GM18511 (cell line): Measurements from ENCODE around the gene ERP27.

Source experiments
- ATAC-seq: cut with Tn5 transposase; IDR thresholded peaks from one replicate; pipeline ENCODE4 v1.9.1; 2021; ENCODE audit warnings: mild to moderate bottlenecking, moderate library complexity; ENCODE audit not compliant: unreplicated experiment

Gene ERP27

GRCh38 chr12:14938301-14938700 is at the start of gene ERP27:
Gene ERP27 (minus strand): TSS chr12:14938537. CDS start chr12:14938508, 29 bp downstream.
- ATAC-seq, result no peak

GRCh38 chr12:14988035-14988434 is 49.7 kb upstream of the ERP27 start:
- no peak for ATAC-seq

DNA sequence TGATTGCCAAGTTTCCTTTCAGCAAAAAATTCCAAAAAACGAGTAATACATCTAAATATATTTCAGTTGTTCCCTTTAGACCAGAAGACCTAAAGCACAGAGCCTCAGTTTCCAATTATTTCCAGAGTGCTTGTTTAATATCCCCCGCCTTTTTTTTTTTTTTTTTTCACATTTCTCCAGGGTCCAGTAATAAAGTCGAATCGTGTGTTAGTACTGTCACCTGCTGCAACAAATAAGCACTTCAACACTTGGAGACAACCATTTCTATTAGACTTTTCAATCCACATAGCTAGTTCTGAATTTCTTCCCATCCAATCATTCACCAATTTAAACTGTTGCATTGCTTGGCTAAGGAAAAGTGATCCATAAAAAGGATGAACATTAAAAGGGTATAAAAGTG is 48.1 kb upstream of the ERP27 start:
- ATAC-seq, result no peak

DNA sequence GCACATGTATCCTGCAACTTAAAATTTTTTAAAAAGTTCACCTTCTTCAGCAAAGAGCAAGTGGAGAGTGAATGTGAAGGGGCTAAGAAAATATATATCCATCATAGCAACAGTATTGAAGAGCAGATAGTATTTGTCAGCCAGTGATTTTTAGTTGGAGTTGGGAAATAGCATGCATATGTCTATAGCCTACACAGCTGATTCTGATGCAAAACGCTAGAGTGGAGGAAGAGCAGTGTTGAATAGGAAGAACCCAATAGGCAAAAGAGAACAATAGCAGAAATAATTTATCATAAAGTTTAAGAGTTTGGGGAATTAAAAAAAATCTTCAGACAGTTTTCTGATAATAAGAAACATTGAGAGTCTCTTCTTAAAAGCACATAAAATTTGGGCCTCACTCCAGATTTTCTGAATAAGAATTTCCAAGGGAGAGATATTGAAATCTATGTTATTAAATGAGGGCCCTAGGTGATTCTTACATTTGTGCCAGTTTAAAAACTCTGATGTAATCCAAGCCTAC is 46.5 kb upstream of the ERP27 start:
- no peak for ATAC-seq

- no peak for ATAC-seq
Measured at GRCh38 chr12:14984036-14984435, 45.7 kb upstream of the ERP27 start.

DNA sequence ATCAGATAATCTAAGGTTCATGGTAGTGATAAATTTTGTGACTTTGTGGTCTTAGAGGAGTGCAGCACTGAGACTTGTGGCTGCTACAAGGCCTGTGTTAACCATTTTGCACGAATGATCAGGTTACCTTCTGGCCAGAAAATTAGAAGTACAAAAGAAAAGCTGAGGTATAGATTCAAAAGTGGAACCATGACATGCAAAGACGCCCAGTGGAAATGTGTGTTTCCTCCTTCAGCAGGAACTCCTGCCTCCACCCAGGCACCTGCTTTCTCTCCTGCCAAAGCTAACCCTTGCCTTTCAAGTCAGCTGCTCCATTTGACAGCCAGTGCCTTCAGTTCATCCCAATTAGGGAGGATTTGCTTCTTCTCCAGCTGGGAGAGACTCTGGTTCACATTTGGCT is 44.7 kb upstream of the ERP27 start:
- ATAC-seq, result no peak

DNA sequence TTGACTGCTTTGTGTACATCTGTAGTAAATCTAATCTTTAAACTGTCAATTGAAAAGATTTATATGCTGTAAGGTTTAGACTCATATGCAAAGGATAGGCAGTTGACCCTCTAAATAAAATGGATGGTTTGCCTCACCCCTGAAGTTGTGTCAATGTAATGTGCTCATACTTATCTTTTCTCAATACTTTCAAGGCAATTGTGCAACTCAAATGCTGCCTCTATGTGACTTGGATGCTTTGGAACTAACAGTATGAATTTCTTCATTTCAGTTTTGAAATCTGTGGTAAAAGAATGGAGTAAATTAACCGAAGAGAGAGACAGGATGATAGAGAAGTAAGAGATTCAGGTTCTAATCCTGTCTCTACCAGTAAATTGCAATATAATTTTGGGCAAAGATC is 44.2 kb upstream of the ERP27 start:
- no peak for ATAC-seq

DNA sequence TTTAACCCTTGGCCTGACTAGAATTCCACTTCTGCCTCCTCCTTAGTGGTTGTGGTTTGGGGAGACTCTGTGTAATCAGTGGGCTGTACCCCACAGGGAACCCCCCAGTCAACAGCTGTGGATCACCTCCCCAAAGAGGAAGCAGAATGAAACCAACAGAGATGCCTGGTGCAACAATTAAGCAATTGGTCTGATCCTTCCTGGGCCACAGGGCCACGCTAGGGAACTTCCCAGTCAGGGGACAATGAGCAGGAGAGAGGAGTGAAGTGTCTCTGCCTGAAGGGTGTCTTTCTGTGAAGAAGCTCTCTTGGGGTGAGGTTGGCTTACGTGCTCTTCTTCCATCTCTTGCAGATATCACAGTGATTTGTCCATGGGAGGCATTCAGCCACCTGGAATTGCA is 42.7 kb upstream of the ERP27 start:
- peak; percentile 56 for ATAC-seq

DNA sequence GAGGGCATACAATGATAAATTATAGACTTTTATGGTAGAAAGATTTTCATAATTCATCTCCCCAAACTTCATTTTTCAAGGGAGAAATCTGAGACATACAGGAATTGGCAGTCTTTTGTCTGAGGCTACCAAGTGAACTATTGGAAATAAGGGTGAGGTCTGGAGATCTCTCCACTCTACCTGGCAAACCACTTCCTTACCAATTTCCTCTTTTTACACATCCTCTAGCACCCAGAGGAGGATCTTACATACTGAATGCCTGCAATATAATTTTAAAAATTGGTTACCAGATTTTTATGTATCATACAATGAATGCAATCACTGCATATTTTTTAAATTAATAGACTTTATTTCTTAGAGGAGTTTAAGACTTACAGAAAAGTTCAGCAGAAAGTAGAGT is 41.1 kb upstream of the ERP27 start:
- ATAC-seq, result no peak

- ATAC-seq, result no peak
Measured at GRCh38 chr12:14976658-14977057, 38.3 kb upstream of the ERP27 start.

GRCh38 chr12:14975457-14975856 is 37.1 kb upstream of the ERP27 start:
- no peak for ATAC-seq

DNA sequence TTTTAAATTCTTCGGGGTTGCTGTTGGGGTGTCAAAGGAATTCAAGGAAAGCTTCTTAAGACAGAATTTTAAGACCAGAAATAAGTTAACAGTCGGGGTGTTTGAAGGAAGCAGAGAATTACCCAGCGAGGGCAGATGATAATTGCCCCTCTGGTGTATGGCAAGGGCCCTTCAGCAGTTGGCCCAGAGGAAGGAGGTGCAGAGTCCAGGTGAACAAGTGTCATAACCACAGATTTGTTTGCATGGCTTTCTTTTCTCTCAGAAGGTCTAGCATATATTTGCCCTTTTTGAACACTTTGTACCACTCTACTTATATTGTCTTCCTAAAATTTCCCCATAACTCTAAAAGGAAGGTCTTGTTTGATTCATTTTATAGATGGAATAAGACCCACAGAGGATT is 36.3 kb upstream of the ERP27 start:
- no peak for ATAC-seq

DNA sequence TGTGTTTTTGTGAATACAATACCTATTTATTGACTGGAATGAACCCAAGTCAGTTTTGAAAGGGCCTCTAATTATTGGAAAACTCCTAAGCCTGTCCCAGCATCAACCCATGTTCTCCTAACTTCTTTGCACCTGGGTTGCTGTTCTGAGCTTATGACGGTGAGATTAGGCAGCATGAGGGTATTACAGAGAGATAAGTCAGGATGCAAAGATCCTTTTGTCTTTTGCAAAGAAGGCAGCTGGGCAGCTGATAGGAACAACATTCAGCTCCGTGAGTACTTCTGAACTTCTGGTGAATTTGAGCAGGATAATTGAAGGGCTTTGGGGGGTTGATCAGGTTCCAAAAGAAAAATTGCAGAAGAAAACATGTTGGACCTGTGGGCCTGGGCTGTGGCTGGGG is 34.5 kb upstream of the ERP27 start, which contains the start of gene PDE6H:
Gene PDE6H, plus strand, starts transcription at position 227 of the 400 bp plus-strand sequence. CDS start 4,971 bp downstream, outside the sequence.
- ATAC-seq, result no peak

GRCh38 chr12:14970473-14970872 is 32.1 kb upstream of the ERP27 start:
- no peak for ATAC-seq

DNA sequence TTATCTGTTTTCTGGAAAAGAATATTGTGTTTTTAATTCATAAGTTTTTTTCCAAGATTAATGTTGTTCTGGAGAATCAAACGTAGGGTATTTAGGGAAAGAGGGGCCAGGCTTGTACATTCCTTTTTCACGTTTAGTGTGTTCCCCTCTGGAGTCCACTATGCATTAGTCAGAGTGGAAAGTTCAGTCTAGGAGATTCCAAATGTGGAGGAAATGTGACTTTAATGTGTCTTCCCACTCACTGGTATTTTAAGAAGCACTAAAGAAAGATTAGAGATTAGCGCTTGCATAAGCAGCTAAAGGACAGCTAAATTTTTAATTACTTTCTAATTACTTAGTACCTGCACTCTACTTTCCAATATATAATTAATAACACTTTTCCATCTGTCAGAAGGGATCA is 30.1 kb upstream of the ERP27 start:
- no peak for ATAC-seq

DNA sequence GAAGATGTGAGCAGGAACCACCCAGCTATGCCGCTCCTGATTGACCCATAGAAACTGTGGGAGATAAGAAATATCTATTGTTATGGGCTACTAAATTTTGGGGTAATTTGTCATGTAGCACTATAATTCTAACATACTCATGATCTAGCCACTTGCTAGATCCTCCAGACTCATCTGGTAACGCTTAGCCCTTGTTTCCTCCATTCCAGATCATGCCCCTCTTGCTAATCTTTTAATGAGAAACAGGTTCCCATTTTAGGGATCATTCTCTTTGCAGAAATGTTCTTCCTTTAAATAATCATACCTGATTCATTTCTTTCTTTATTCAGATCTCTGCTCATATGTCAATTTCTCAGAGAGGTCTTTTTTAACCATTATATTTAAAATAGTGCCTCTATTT is 26.9 kb upstream of the ERP27 start:
- ATAC-seq, result no peak

DNA sequence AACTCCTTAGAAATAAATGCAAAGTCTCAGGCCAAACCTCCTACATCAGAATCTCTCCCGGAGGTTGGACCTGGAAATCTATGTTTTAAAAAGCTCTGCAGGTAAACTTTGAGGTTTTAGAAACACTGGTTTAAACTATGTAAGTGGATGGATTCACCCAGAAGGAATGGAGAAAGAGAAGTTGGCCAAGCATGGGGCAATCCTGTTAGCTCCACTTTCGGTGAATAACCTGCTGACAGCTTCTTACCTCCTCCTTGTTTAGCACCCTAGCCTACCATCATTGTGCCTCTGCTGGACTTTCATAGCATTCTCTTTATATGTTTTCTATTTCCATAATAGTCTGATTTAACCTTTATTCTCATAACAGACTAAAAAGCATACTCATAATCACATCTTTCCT is 26.1 kb upstream of the ERP27 start:
- ATAC-seq, result no peak

GRCh38 chr12:14963520-14963919 is 25.2 kb upstream of the ERP27 start:
- ATAC-seq, result no peak

DNA sequence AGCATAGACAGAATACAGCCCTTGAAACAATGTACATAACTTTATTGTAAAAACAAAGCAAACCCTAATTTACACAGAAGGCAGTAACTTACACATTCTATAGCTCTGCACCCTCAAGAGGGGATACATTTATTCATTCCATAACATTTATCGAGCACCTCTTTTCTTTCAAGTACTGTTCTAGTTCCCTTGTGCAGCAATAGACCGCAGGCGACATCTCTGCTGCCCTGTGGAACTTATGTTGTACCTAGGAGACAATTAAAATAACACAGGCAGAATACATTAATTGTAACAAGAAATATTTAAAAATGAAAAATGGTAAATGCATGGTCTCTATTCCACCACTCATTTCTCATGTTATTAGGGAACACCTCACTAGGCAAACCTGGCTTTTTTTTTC is 24.5 kb upstream of the ERP27 start:
- ATAC-seq, result no peak

DNA sequence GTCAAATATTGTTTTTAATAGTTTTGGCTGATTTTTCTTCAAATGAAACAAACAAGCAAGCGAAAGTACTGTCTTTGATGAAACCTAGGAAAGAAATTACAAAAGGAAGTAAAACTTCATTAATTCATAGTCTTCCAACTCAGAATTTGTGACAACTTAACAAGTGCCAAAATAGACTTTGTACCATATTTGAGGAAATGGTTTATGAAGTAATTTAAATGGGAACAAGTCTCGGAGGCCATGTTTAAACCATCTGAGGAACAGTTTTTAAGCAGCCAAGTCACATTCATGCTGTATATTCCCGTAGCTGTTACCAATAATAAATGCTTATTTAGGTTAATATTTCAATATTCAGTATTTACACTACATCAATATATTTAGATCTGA is 23.8 kb upstream of the ERP27 start:
- no peak for ATAC-seq

DNA sequence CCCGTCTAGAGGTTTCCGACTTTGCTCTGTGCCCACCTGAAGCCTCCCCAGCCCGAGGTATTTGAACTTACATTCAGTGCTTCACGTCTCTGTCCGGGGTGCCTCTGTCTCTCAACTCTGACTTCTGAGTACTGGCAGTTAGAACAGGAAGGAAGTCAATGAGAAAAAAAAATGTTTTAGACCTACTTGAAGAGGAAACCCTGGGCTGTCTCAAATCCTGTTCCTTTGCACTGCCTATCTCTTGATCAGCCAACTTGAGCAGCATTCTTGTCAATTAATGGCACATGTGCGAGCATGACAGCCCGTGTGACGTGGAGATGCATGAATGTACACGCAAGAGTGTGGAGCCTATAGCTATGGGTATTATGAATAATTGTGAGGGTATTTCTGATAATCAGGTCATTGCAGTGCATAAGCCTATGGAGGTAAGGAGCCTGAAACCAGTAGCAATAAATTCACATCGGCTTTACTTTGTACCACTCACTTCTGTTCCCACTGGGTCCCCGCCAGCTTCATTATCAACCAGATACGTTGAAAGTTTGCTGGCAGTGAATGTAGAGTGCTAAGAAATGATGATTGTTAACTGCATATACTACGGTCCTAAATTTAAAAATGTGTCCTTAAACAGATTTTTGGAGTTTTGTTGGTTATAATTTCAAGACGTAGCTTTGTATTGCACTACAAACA is 23.3 kb upstream of the ERP27 start, which contains the start of gene ARHGDIB:
Gene ARHGDIB, minus strand, starts transcription at position 136 of the 687 bp plus-strand sequence. CDS start 10,889 bp downstream, outside the sequence.
- ATAC-seq, result peak; percentile 75

- ATAC-seq, result peak; percentile 45
Measured at GRCh38 chr12:14960548-14961465, 22.5 kb upstream of the ERP27 start.
